DND-41 (cell line): ENCODE results near the gene AGTR1.

Experiments used
- CTCF ChIP-seq: IDR thresholded peaks from 2 replicates; pipeline ENCODE4 v1.5.1; 2012; ENCODE audit warnings: borderline replicate concordance, low read length, moderate library complexity, mild to moderate bottlenecking; ENCODE audit not compliant: poor library complexity, severe bottlenecking; ENCODE audit errors: extremely low read depth
- EZH2 ChIP-seq: IDR thresholded peaks from 3 replicates; pipeline ENCODE4 v1.6.1; 2012; ENCODE audit warnings: borderline replicate concordance, low read depth, mild to moderate bottlenecking, moderate library complexity, low read length, inconsistent platforms; ENCODE audit not compliant: severe bottlenecking

GRCh38 chr3:148680289-148680688 lies 17.4 kb upstream of the AGTR1 start:
- TF ChIP-seq CTCF: no peak
- no peak for TF ChIP-seq EZH2
